CD4-positive, alpha-beta T cell treated with Interleukin-10 for 1 hour (primary cell): ENCODE data around the gene NMB.

ENCODE experiments used
- DNase-seq: peaks from one replicate; pipeline ENCODE4 v3.0.0-alpha.2; 2020

NMB gene

GRCh38 chr15:84609818-84610525 lies 48.0 kb downstream of the NMB start:
- DNase-seq: no peak

- DNase-seq: no peak
Measured at GRCh38 chr15:84608707-84609284, 49.2 kb downstream of the NMB start.

- no peak for DNase-seq
Measured at GRCh38 chr15:84606653-84607120, 51.3 kb downstream of the NMB start.

GRCh38 chr15:84605554-84605882 lies 52.5 kb downstream of the NMB start:
- no peak for DNase-seq
